HG03139 (cell line): ENCODE data around the gene MAP3K2.
"Not testable (repeated sequence)": the region's sequence is repeated elsewhere in the genome, so short reads cannot be mapped to it uniquely, and the experiment has no call there.

Experiments used
- ATAC-seq: cut with Tn5 transposase; IDR thresholded peaks from one replicate; pipeline ENCODE4 v1.9.1; 2021; ENCODE audit not compliant: unreplicated experiment

MAP3K2 gene

GRCh38 chr2:127421116-127421800, 33.5 kb upstream of the MAP3K2 start:
- ATAC-seq, result no peak

GRCh38 chr2:127420039-127420864, 32.5 kb upstream of the MAP3K2 start:
- ATAC-seq, result no peak

GRCh38 chr2:127419448-127420038, 31.8 kb upstream of the MAP3K2 start:
- no peak for ATAC-seq

- ATAC-seq, result no peak
Observed at GRCh38 chr2:127419112-127419430, 31.3 kb upstream of the MAP3K2 start.

GRCh38 chr2:127418300-127419111, 30.7 kb upstream of the MAP3K2 start, which contains the start of gene PROC:
TSS of gene PROC (plus strand) at chr2:127418427. CDS start at chr2:127419943, 1,516 bp downstream.
- ATAC-seq, result no peak

GRCh38 chr2:127417406-127417805, 29.6 kb upstream of the MAP3K2 start:
- no peak for ATAC-seq

GRCh38 chr2:127416506-127417001, 28.8 kb upstream of the MAP3K2 start:
- ATAC-seq, result peak; percentile 1

- peak; percentile 67 for ATAC-seq
Observed at GRCh38 chr2:127415593-127416505, 28.1 kb upstream of the MAP3K2 start.

GRCh38 chr2:127414638-127415592, 27.1 kb upstream of the MAP3K2 start:
- ATAC-seq, result no peak

- ATAC-seq, result no peak
Observed at GRCh38 chr2:127413782-127414637, 26.2 kb upstream of the MAP3K2 start.

GRCh38 chr2:127413200-127413599, 25.4 kb upstream of the MAP3K2 start:
- no peak for ATAC-seq

- ATAC-seq, result no peak
Observed at GRCh38 chr2:127411653-127412369, 24.0 kb upstream of the MAP3K2 start.

- ATAC-seq, result no peak
Observed at GRCh38 chr2:127410871-127411652, 23.3 kb upstream of the MAP3K2 start.

GRCh38 chr2:127409716-127410115, 21.9 kb upstream of the MAP3K2 start:
- not testable (repeated sequence) for ATAC-seq

GRCh38 chr2:127408807-127409099, 21.0 kb upstream of the MAP3K2 start:
- no peak for ATAC-seq

GRCh38 chr2:127408004-127408806, 20.4 kb upstream of the MAP3K2 start:
- peak; percentile 69 for ATAC-seq
